HAP-1 (cell line): Measurements from ENCODE around the gene RBM34.
A peak's percentile ranks its signal among the peaks of the same experiment; 100 is the strongest.
"Not testable (repeated sequence)": the region's sequence is repeated elsewhere in the genome, so short reads cannot be mapped to it uniquely, and the experiment has no call there.

Experiments used
- DNase-seq, 2 experiments: peaks; one replicate each; pipeline ENCODE4 v3.0.0-alpha.2; 2016 to 2020; ENCODE audit warnings: low spot score in 2 of 2
- H3K27me3 ChIP-seq: fragments of 250-450 bp; sonication (Bioruptor Pico); 2 replicates; pipeline ENCODE4 v1.5.1; 2020; ENCODE audit warnings: low read depth, mild to moderate bottlenecking, moderate library complexity
- H3K36me3 ChIP-seq: fragments of 250-450 bp; sonication (Bioruptor Pico); replicated peaks from 2 replicates; pipeline ENCODE4 v1.5.1; 2020; ENCODE audit warnings: mild to moderate bottlenecking
- H3K4me1 ChIP-seq: fragments of 250-450 bp; sonication (Bioruptor Pico); 2 replicates; pipeline ENCODE4 v1.5.1; 2020; ENCODE audit warnings: mild to moderate bottlenecking
- H3K4me3 ChIP-seq: fragments of 250-450 bp; sonication (Bioruptor Pico); 2 replicates; pipeline ENCODE4 v1.5.1; 2020; ENCODE audit warnings: mild to moderate bottlenecking, moderate library complexity
- H3K9me3 ChIP-seq: fragments of 250-450 bp; sonication (Bioruptor Pico); 2 replicates; pipeline ENCODE4 v1.5.1; 2020; ENCODE audit warnings: mild to moderate bottlenecking, moderate library complexity
- in situ Hi-C: fragments of 300-500 bp; cut with MboI; formaldehyde crosslinking; loops from 3 replicates; pipeline ENCODE4 v1.14.3; 2020; ENCODE audit warnings: low sequenced_read_pairs, inconsistent platforms, mixed read lengths

The RBM34 gene, protein sequence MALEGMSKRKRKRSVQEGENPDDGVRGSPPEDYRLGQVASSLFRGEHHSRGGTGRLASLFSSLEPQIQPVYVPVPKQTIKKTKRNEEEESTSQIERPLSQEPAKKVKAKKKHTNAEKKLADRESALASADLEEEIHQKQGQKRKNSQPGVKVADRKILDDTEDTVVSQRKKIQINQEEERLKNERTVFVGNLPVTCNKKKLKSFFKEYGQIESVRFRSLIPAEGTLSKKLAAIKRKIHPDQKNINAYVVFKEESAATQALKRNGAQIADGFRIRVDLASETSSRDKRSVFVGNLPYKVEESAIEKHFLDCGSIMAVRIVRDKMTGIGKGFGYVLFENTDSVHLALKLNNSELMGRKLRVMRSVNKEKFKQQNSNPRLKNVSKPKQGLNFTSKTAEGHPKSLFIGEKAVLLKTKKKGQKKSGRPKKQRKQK

DNA sequence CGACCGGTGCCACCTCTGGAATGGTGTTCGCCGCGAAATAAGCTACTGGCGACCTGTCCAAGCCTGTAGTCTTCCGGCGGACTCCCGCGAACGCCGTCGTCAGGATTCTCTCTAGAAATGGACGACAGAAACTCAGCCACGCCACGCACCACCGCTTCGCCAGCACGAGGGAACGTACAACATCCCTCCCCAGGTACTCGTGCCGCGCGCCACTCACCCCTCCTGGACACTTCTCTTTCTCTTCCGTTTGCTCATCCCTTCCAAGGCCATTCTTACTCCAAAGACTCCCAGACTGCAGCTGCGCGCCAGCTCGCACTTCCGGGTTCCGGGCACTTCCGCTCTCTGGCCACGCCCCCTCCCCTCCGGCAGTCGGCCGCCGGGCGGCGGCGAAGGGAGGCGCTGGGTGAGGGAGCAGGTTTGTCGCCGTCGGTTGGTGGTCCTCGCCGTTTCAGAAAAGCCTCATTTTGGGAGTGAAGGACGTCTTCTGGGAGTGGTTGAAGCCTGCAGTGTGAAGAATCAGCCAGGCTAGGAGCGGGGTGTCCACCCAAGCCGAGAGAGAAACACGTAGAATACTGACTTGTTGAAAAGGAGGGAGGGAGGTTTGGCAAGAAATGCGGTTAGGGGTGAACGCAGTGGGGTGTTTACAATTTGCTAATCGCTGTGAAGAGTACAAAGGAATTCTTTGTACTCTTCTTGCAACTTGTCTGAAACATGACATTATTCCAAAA lies at the start of gene RBM34:
Gene RBM34 (minus strand): TSS at position 294 of the 728 bp plus-strand sequence. CDS start 24 bp downstream, at position 270.
- in situ Hi-C loops: no loop called here
- Histone ChIP-seq H3K36me3 (peaks cover 27% of the 10 kb centered on the region), H3K4me1 (peaks cover 3% of the 10 kb centered on the region), H3K27me3 (no peaks in the 10 kb centered on the region), H3K4me3 (peak within 1 kb of the TSS; percentile 70), H3K9me3 (no peaks in the 10 kb centered on the region)
- peak; percentile 86 to 96 for DNase-seq

DNA sequence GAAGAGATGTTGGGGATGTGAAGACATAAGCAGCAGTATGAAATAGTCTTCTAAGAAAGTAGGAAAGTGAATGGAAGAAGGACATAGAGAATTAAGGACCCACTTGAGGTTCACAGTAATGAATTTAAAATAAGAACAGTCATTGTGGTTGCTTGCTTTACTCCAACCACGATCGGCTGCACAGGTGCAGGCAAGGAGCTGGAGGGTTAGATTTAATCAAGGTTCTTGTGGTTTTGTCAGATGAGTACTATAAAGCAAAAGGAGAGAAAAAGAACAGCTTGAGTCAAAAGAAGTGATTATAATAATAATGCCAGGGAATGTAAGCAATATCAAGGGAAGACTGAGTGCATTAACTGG lies 46.1 kb upstream of the RBM34 start:
- Histone ChIP-seq H3K4me1 (peaks cover 13% of the 10 kb centered on the region), H3K9me3 (no peaks in the 10 kb centered on the region), H3K27me3 (no peaks in the 10 kb centered on the region), H3K4me3 (no peak overlapping the region), H3K36me3 (peaks cover 4% of the 10 kb centered on the region; the same call in 1 of the 2 replicates)
- in situ Hi-C loops: no loop called here
- peak; percentile 48 to 71 for DNase-seq

DNA sequence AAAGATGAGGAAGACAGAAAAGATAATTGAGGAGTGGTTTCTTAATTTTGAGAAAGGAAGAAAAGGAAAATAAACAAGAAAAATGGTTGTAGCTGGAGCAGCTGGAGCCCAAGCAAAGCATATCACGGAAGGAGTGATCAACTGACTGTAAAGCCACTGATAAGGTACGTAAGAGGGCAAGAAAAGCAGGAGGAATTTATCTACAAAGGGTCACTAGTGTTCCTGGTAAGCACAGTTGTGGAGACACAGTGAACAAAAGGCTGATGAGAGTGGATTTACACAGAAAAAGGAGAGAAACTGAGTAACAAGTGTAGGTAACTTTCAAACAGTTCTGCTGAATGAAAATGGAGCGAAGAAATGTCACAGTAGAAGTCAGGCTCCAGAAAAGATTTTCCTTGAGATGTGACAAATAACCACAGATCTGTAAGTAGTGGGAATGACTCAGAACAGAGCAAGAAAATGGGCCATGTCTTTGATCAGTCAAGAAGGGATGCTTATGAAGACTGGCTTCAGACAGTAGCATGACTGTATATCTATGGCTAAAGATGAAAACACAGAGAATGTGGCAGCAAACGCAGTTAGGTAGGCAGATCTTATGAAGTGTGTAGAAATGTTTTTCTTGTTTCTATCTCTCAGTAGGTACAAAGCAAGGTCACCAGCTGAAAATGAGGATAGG lies 45.6 kb upstream of the RBM34 start:
- Histone ChIP-seq H3K9me3 (no peaks in the 10 kb centered on the region), H3K36me3 (peaks cover 4% of the 10 kb centered on the region; the same call in 1 of the 2 replicates), H3K4me1 (peaks cover 13% of the 10 kb centered on the region), H3K4me3 (no peak overlapping the region), H3K27me3 (no peaks in the 10 kb centered on the region)
- in situ Hi-C loops: no loop called here
- DNase-seq: no peak

DNA sequence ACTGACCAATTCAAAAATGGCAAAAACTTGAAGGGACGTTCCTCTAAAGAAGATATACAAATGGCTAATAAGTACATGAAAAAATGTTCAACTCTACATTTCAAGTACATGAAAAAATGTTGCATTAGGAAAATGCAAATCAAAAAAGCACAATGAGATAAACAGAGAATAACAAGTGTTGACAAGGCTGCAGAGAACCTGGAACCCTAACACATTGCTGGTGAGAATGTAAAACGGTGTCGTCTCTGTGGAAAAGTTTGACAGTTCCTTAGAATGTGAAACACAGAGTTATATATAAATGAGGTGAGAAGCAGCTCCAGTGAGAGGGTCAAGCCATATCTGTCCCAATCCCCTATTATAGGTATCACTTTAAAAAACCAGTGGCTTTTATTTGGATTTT lies 44.6 kb upstream of the RBM34 start:
- Histone ChIP-seq H3K4me1 (peaks cover 13% of the 10 kb centered on the region), H3K4me3 (no peak overlapping the region), H3K36me3 (peaks cover 4% of the 10 kb centered on the region; the same call in 1 of the 2 replicates), H3K9me3 (no peaks in the 10 kb centered on the region), H3K27me3 (no peaks in the 10 kb centered on the region)
- in situ Hi-C loops: no loop called here
- DNase-seq: no peak

DNA sequence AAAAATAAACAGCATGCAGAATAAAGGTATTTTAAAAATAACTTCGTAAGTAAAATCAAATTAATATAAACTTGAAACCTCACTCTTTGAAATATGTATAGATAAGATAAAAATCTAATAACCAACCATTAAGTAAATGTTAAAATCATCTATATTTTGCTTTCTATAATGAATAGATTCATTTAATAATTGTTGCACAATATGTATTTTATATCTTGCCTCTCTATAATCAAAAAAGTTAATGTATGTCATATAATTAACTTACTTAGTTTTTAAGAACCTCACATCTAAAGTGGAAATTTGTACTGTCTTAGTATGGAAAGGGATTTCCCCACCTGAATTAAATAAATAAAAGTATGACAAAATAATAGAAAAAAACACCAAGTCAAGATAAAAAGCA lies 42.4 kb upstream of the RBM34 start:
- no peaks in the 10 kb centered on the region for H3K27me3 ChIP-seq
- H3K36me3 ChIP-seq: no peaks in the 10 kb centered on the region
- in situ Hi-C loops: no loop called here
- no peaks in the 10 kb centered on the region for H3K9me3 ChIP-seq
- H3K4me1 ChIP-seq: peaks cover 13% of the 10 kb centered on the region
- DNase-seq: no peak
- H3K4me3 ChIP-seq: no peak overlapping the region

DNA sequence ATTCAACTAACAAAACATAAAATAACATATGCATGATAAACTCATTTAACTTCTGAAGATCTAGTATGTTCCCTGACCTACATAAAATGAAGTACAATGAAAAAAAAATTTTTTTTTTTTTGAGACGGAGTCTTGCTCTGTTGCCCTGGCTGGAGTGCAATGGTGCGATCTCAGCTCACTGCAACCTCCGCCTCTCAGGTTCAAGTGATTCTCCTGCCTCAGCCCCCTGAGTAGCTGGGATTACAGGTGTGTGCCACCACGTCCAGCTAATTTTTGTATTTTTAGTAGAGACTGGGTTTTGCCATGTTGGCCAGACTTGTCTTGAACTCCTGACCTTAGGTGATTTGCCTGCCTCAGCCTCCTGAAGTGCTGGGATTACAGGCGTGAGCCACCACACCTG lies 41.4 kb upstream of the RBM34 start:
- H3K36me3 ChIP-seq, H3K9me3 ChIP-seq, DNase-seq, in situ Hi-C loops, H3K4me1 ChIP-seq, H3K27me3 ChIP-seq, H3K4me3 ChIP-seq: not testable (repeated sequence)

- Histone ChIP-seq H3K36me3 (peaks cover 8% of the 10 kb centered on the region), H3K9me3 (no peaks in the 10 kb centered on the region), H3K4me3 (no peak overlapping the region), H3K4me1 (no peaks in the 10 kb centered on the region), H3K27me3 (no peaks in the 10 kb centered on the region)
- in situ Hi-C loops: no loop called here
- DNase-seq: peak in 1 of 2 experiments; percentile 26
Observed at GRCh38 chr1:235199441-235199840, 38.4 kb upstream of the RBM34 start.

DNA sequence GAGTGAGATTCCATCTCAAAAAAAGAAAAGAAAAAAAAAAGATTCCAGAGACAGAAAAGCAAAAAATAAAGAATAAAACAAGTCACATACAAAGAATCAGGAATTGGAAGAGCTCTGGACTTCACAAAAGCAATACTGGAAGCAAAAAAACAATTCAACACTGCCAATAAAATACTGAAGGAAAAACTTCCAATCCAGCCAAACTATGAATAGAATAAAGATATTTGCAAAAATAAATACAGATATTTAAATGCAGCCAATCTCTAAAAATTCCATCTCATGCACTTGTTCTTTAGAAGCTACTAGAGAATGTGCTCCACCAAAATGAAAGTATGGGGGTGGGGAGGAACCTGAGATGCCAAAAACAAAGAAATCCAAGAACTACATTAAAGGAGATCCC lies 29.4 kb upstream of the RBM34 start:
- no peak for DNase-seq
- Histone ChIP-seq H3K36me3 (peaks cover 15% of the 10 kb centered on the region), H3K4me3 (no peak overlapping the region), H3K4me1 (no peaks in the 10 kb centered on the region), H3K9me3 (no peaks in the 10 kb centered on the region), H3K27me3 (no peaks in the 10 kb centered on the region)
- in situ Hi-C loops: no loop called here

DNA sequence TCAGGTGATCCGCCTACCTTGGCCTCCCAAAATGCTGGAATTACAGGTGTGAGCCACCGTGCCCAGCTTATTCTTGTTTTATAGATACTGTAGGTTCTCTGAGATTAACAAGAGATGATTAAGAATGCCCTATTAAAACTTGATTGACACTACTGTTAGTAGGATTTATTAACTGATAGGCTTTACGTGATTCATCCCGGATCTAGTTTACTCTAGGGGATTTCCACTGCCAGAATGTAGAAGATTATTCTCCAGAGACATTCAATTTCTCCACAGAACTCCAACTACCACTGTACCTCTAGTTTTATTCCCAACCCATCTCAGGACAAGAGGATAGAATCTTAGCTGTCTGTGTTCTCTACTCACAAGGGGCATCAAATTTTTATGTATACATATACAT lies 26.3 kb upstream of the RBM34 start:
- no peak for DNase-seq
- H3K36me3 ChIP-seq: peaks cover 10% of the 10 kb centered on the region; the same call in 1 of the 2 replicates

DNA sequence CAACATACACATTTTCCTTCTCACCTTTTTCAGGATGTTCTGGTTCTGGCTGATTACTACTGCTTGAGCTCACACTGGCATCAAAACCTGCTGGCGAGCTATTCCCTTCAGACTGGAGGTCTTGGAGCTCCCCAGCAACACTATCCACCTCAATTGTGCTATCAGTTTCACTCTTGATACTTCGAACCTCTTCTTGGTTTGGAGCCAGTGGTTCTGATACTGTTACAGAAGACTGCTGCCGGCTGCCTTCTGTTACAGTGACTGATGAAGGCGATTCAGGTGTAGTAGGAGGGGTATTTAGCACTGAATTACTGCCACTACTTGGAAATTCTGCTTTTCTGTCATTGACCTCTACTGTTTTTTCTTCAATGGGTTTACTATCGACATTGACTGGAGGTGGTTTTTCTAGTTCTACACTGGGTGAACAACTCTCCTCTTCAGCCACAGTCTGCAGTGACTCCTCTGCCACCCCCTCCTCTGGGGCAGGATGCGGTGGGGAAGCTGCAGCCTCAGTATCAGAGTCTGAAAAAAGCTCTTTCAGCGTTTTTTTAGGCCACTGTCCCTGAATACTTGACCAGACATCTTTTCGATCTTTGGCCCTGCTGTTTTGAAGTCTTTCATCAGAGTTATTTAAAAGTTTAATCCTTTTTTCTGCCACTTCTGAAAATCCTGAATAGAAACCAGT lies 20.7 kb upstream of the RBM34 start:
- in situ Hi-C loops: no loop called here
- Histone ChIP-seq H3K27me3 (no peaks in the 10 kb centered on the region), H3K4me3 (no peak overlapping the region), H3K4me1 (no peaks in the 10 kb centered on the region; the same call in 1 of the 2 replicates), H3K9me3 (no peaks in the 10 kb centered on the region), H3K36me3 (peaks cover 24% of the 10 kb centered on the region)
- DNase-seq: no peak

More for the DNA sequence above, 26.3 kb upstream of the RBM34 start:
- Histone ChIP-seq H3K27me3 (no peaks in the 10 kb centered on the region), H3K4me3 (no peak overlapping the region), H3K4me1 (no peaks in the 10 kb centered on the region), H3K9me3 (no peaks in the 10 kb centered on the region)
- in situ Hi-C loops: no loop called here

GRCh38 chr1:235180916-235181460 lies 19.9 kb upstream of the RBM34 start:
- Histone ChIP-seq H3K4me3 (no peak overlapping the region), H3K9me3 (no peaks in the 10 kb centered on the region), H3K27me3 (no peaks in the 10 kb centered on the region), H3K4me1 (no peaks in the 10 kb centered on the region; the same call in 1 of the 2 replicates), H3K36me3 (peaks cover 26% of the 10 kb centered on the region)
- DNase-seq: no peak
- in situ Hi-C loops: no loop called here

DNA sequence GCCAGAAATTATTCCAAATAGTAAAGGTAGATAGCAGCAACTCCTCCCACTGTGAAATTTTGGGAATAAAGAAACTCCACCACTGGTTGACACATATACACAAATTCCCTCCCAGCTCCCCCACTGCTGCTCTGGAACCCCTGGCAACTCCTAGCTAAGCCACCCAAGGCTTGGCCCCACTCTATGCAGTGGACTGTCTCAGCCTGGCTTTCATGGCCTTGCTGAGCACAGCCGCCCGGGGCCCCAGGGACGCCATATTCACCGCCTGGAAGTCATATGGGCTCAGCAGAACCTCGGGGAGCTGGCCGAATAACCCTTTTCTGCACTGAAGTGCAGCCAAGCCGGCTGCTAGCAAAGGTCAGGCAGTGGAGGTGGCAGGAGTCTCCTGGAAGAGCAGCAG lies 15.4 kb upstream of the RBM34 start:
- H3K4me1 ChIP-seq: no peaks in the 10 kb centered on the region; the same call in 1 of the 2 replicates
- peaks cover 41% of the 10 kb centered on the region for H3K36me3 ChIP-seq
- H3K27me3 ChIP-seq: no peaks in the 10 kb centered on the region
- no peak for DNase-seq
- H3K9me3 ChIP-seq: no peaks in the 10 kb centered on the region
- H3K4me3 ChIP-seq: no peak overlapping the region
- in situ Hi-C loops: no loop called here

GRCh38 chr1:235169986-235170385 lies 8.9 kb upstream of the RBM34 start:
- Histone ChIP-seq H3K4me1 (peaks cover 25% of the 10 kb centered on the region), H3K9me3 (no peaks in the 10 kb centered on the region), H3K36me3 (peaks cover 23% of the 10 kb centered on the region), H3K4me3 (no peak overlapping the region), H3K27me3 (no peaks in the 10 kb centered on the region)
- DNase-seq: no peak
- in situ Hi-C loops: no loop called here
